Measurements from ENCODE around the gene UMAD1.

GRCh38 chr7:7696458-7697119 is 56.0 kb downstream of the UMAD1 start:
- TF ChIP-seq CTCF (IDR thresholded peaks at IDR 0.05) (no peak), POLR2AphosphoS5 (IDR thresholded peaks at IDR 0.05) (peak; percentile 66), POLR2A (IDR thresholded peaks at IDR 0.05) (no peak)
